Coronary artery (tissue), 2 donors: Measurements from ENCODE around the gene LRRC38.
A peak's percentile ranks its signal among the peaks of the same experiment; 100 is the strongest.

ENCODE experiments used
- DNase-seq: peaks from one replicate; pipeline ENCODE4 v3.0.0-alpha.2; 2017; ENCODE audit warnings: low spot score
- H3K27ac ChIP-seq, 2 donors: fragments of 200-600 bp; sonication (generic); one replicate each; pipeline ENCODE4 v1.5.1; 2016 to 2019
- H3K4me3 ChIP-seq: fragments of 200-600 bp; sonication (generic); 2 replicates; pipeline ENCODE4 v1.5.1; 2016; ENCODE audit warnings: mild to moderate bottlenecking, moderate library complexity
- TF ChIP-seq, protein P1 (sequence below): fragments of 200-600 bp; sonication (generic); IDR thresholded peaks from one replicate; pipeline ENCODE4 v1.5.1; 2019; ENCODE audit warnings: antibody characterized with exemption

Gene LRRC38

GRCh38 chr1:13549021-13549420 is 35.2 kb upstream of the LRRC38 start:
- no peak overlapping the region for H3K4me3 ChIP-seq
- no peak for DNase-seq
- H3K27ac ChIP-seq: no peak overlapping the region
- TF ChIP-seq, protein P1, sequence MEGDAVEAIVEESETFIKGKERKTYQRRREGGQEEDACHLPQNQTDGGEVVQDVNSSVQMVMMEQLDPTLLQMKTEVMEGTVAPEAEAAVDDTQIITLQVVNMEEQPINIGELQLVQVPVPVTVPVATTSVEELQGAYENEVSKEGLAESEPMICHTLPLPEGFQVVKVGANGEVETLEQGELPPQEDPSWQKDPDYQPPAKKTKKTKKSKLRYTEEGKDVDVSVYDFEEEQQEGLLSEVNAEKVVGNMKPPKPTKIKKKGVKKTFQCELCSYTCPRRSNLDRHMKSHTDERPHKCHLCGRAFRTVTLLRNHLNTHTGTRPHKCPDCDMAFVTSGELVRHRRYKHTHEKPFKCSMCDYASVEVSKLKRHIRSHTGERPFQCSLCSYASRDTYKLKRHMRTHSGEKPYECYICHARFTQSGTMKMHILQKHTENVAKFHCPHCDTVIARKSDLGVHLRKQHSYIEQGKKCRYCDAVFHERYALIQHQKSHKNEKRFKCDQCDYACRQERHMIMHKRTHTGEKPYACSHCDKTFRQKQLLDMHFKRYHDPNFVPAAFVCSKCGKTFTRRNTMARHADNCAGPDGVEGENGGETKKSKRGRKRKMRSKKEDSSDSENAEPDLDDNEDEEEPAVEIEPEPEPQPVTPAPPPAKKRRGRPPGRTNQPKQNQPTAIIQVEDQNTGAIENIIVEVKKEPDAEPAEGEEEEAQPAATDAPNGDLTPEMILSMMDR: no peak

GRCh38 chr1:13548281-13548680 is 34.5 kb upstream of the LRRC38 start:
- DNase-seq: peak; percentile 33
- no peak overlapping the region for H3K27ac ChIP-seq
- TF ChIP-seq, protein P1: no peak
- no peak overlapping the region for H3K4me3 ChIP-seq

- H3K4me3 ChIP-seq: no peak overlapping the region
- TF ChIP-seq, protein P1: no peak
- DNase-seq: peak; percentile 47
- H3K27ac ChIP-seq: no peak overlapping the region
These were observed 33.0 kb upstream of the LRRC38 start for GRCh38 chr1:13546791-13547190.

DNA sequence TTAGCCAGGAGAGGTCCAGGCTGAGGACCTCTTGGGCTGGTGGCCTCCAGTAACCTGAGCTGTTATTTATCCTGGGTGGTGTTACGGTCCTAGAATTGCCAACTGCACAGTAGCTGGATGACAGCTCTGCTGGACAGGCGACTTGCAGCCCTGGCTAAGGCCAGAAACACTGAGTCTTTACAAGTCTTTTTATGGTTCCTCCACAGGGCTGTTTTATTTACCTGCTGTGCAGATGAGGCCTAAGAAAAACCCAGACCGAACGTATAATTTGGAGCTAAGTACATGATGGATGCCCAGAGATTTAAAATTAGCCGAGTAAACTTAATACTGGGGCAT is 30.4 kb upstream of the LRRC38 start:
- no peak overlapping the region for H3K27ac ChIP-seq
- H3K4me3 ChIP-seq: no peak overlapping the region
- no peak for DNase-seq

GRCh38 chr1:13543451-13544220 is 29.8 kb upstream of the LRRC38 start:
- Histone ChIP-seq H3K4me3 (peak overlapping the region; percentile 36), H3K27ac (no peak overlapping the region)
- TF ChIP-seq, protein P1: no peak
- no peak for DNase-seq

More for the DNA sequence above, 30.4 kb upstream of the LRRC38 start:
- TF ChIP-seq, protein P1: no peak

DNA sequence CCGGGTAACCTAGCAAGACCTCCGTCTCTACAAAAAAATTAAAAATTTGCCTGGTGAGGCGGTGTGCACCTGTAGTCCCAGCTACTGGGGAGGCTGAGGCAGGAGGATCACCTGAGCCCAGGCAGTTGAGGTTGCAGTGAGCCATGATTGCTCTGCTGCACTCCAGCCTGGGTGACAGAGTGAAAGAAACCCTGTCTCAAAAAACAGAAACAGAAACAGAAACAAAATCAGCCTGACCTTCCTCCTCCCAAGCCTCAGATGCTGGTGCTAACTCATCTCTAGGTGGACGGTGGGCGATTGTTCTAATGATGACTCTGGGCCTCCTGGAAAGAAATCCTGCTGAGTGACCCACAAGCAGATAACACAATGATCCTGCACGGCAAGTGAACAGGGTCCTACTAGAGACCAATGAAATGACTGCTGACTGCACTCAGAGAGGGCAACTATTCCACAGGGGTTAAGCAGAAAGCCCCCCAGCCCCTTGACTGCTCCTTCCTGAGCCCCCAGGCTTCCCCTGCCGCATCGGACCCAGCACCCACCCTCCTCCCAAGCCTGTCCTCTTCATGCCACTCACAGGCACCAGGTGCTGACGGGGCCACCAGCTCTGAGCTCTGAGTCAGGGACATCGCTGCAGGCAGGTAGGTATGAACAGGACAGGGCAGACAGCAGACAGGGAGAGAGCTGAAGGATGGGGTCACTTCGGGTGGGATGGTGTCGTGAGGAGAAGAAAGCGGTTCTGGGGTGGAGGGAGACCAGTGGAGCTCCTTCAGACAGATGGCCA is 27.8 kb upstream of the LRRC38 start:
- no peak for DNase-seq
- no peak overlapping the region for H3K4me3 ChIP-seq
- H3K27ac ChIP-seq: no peak overlapping the region
- TF ChIP-seq, protein P1: no peak
